ENCODE measurements around the gene PRR29.

The PRR29 gene

GRCh38 chr17:64053101-64053500 is 55.0 kb downstream of the PRR29 start:
- no peak for DNase-seq
